OCI-LY1 (cell line): ENCODE measurements around the gene VPS11.

Experiments
- H2AFZ ChIP-seq: fragments of 200-600 bp; sonication (generic), shearing (Covaris generic); 2 replicates; pipeline ENCODE4 v1.6.0; 2014; ENCODE audit warnings: antibody characterized with exemption, mild to moderate bottlenecking, low read length
- H3F3A ChIP-seq: fragments of 200-600 bp; sonication (generic), shearing (Covaris generic); 2 replicates; pipeline ENCODE4 v1.6.0; 2014; ENCODE audit warnings: mild to moderate bottlenecking, antibody characterized with exemption, low read length, moderate library complexity; ENCODE audit not compliant: insufficient read depth
- H3K27ac ChIP-seq: fragments of 200-600 bp; sonication (generic); 2 replicates; pipeline ENCODE4 v1.5.1; 2014; ENCODE audit warnings: low read length, mixed run types, mild to moderate bottlenecking, low read depth; ENCODE audit not compliant: poor library complexity, severe bottlenecking
- H3K27me3 ChIP-seq: fragments of 200-600 bp; sonication (generic); 2 replicates; pipeline ENCODE4 v1.6.0; 2014; ENCODE audit warnings: antibody characterized with exemption, mild to moderate bottlenecking, low read length, moderate library complexity; ENCODE audit not compliant: insufficient read depth
- H3K36me3 ChIP-seq: fragments of 200-600 bp; sonication (generic); 2 replicates; pipeline ENCODE4 v1.6.1; 2014; ENCODE audit warnings: mild to moderate bottlenecking, antibody characterized with exemption, low read length, moderate library complexity, mixed read lengths; ENCODE audit not compliant: insufficient read depth
- H3K4me1 ChIP-seq: fragments of 200-600 bp; sonication (generic); 2 replicates; pipeline ENCODE4 v1.5.1; 2014; ENCODE audit warnings: mild to moderate bottlenecking, low read length, moderate library complexity; ENCODE audit not compliant: insufficient read depth, severe bottlenecking
- H3K4me2 ChIP-seq: fragments of 200-600 bp; sonication (generic), shearing (Covaris generic); 2 replicates; pipeline ENCODE4 v1.6.1; 2014; ENCODE audit warnings: low read length
- H3K4me3 ChIP-seq: fragments of 200-600 bp; sonication (generic); 2 replicates; pipeline ENCODE4 v1.5.1; 2014; ENCODE audit warnings: low read length, low read depth, mild to moderate bottlenecking, mixed read lengths; ENCODE audit not compliant: poor library complexity, severe bottlenecking
- H3K79me2 ChIP-seq: fragments of 200-600 bp; shearing (Covaris generic); 2 replicates; pipeline ENCODE4 v1.6.1; 2016; ENCODE audit warnings: mixed run types, low read length, mixed read lengths; ENCODE audit not compliant: insufficient read depth
- H3K9ac ChIP-seq: fragments of 200-600 bp; sonication (generic), shearing (Covaris generic); 2 replicates; pipeline ENCODE4 v1.6.1; 2014; ENCODE audit warnings: mild to moderate bottlenecking, low read length, mixed read lengths
- H3K9me2 ChIP-seq: fragments of 200-600 bp; sonication (generic), shearing (Covaris generic); 2 replicates; pipeline ENCODE4 v1.6.1; 2014; ENCODE audit warnings: low read depth, mild to moderate bottlenecking, low read length, mixed read lengths
- H3K9me3 ChIP-seq: fragments of 200-600 bp; shearing (Covaris generic); 2 replicates; pipeline ENCODE4 v1.6.1; 2014; ENCODE audit warnings: low read length, mixed read lengths
- H4K20me1 ChIP-seq: fragments of 200-600 bp; sonication (generic), shearing (Covaris generic); 2 replicates; pipeline ENCODE4 v1.6.0; 2016; ENCODE audit warnings: mild to moderate bottlenecking, low read length; ENCODE audit not compliant: insufficient read depth
- CTCF ChIP-seq: fragments of 200-600 bp; sonication (generic), shearing (Covaris generic); IDR thresholded peaks from 2 replicates; pipeline ENCODE4 v1.5.1; 2017; ENCODE audit warnings: mild to moderate bottlenecking, antibody characterized with exemption, low read length, moderate library complexity, mixed read lengths
- EZH2 ChIP-seq: fragments of 200-600 bp; sonication (generic), shearing (Covaris generic); IDR thresholded peaks from 2 replicates; pipeline ENCODE4 v1.8.0; 2017; ENCODE audit warnings: borderline replicate concordance, mixed run types, mild to moderate bottlenecking, antibody characterized with exemption, low read length, moderate library complexity, mixed read lengths

VPS11 gene

GRCh38 chr11:119077839-119078238 is 10.2 kb downstream of the VPS11 start:
- Histone ChIP-seq H3K9me2 (no peaks in the 10 kb centered on the region), H3K9ac (no peak overlapping the region), H3K4me3 (no peak overlapping the region), H3F3A (no peaks in the 10 kb centered on the region), H2AFZ (no peak overlapping the region), H3K36me3 (peaks cover 70% of the 10 kb centered on the region), H3K27me3 (no peaks in the 10 kb centered on the region), H3K27ac (no peak overlapping the region), H3K4me1 (no peaks in the 10 kb centered on the region), H4K20me1 (no peaks in the 10 kb centered on the region), H3K79me2 (no peaks in the 10 kb centered on the region), H3K9me3 (no peaks in the 10 kb centered on the region), H3K4me2 (no peak overlapping the region)
- TF ChIP-seq CTCF (no peak), EZH2 (no peak)

- no peaks in the 10 kb centered on the region for H3K27me3 ChIP-seq
- H4K20me1 ChIP-seq, result no peaks in the 10 kb centered on the region
- no peak overlapping the region for H3K4me2 ChIP-seq
- peaks cover 60% of the 10 kb centered on the region for H3K36me3 ChIP-seq
- H3F3A ChIP-seq, result no peaks in the 10 kb centered on the region
- no peak overlapping the region for H3K9ac ChIP-seq
- no peak overlapping the region for H3K27ac ChIP-seq
- no peak for TF ChIP-seq CTCF
- no peak for TF ChIP-seq EZH2
- H3K4me3 ChIP-seq, result no peak overlapping the region
- no peak overlapping the region for H2AFZ ChIP-seq
- no peaks in the 10 kb centered on the region for H3K9me3 ChIP-seq
- no peaks in the 10 kb centered on the region for H3K79me2 ChIP-seq
- no peaks in the 10 kb centered on the region for H3K4me1 ChIP-seq
- no peaks in the 10 kb centered on the region for H3K9me2 ChIP-seq
Measured at GRCh38 chr11:119078675-119079420, 11.2 kb downstream of the VPS11 start.

DNA sequence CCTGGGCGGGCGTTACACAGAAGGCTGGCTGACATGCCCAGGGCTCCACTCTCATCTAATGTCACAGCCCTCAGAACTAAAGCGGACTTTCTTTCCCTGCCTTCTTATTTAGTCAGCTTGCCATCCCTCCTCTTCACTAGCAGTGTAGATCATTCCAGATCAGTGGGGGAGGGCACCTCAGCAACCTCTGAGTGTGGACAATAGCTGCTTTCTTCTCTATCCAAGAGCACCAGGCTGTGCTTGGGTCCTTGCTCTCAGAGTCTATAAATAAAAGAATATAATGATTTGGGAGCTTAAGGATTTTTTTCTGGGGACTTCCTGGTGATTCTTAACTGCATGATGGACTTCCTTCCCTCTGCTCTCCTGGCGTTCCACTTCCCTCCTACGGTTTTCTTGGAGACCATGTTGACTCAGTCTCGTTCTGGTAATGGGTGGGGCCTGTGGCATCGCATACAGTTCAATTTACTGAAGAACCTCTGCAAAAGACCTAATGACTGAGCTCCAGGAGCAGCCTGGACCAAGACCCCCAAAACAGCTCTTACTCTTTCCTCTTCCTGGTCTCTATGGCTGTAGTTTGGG is 14.2 kb downstream of the VPS11 start:
- Histone ChIP-seq H2AFZ (no peak overlapping the region), H3K36me3 (peaks cover 53% of the 10 kb centered on the region), H3K4me2 (no peak overlapping the region), H3K9ac (no peak overlapping the region), H3K27ac (no peak overlapping the region), H3F3A (no peaks in the 10 kb centered on the region), H3K79me2 (peaks cover 9% of the 10 kb centered on the region; the same call in 1 of the 2 replicates), H3K9me3 (no peaks in the 10 kb centered on the region), H3K4me1 (peaks cover 15% of the 10 kb centered on the region), H3K9me2 (no peaks in the 10 kb centered on the region), H3K27me3 (no peaks in the 10 kb centered on the region), H4K20me1 (no peaks in the 10 kb centered on the region), H3K4me3 (no peak overlapping the region)
- TF ChIP-seq CTCF (no peak), EZH2 (no peak)
